Spleen (tissue), 11 donors: ENCODE data around the gene BAIAP2L2. TPM values are rescaled to one million over a fixed set of nuclear protein-coding genes. Genes with fewer than 3 reads are reported as not detected.

Source experiments
- DNase-seq: peaks from one replicate; pipeline ENCODE4 v3.0.0-alpha.2; 2020
- H3K27ac ChIP-seq, 8 donors: fragments of 200-600 bp; sonication (generic) in 7 of 8; 1 replicate in 4 of 8; 2 replicates in 4 of 8; pipeline versions ENCODE4 v1.5.0 to v1.8.0; 2016 to 2021; ENCODE audit warnings: inconsistent platforms in 4 of 8, mild to moderate bottlenecking in 4 of 8, moderate library complexity in 1 of 8
- H3K27me3 ChIP-seq, 7 donors: fragments of 200-600 bp; sonication (generic) in 6 of 7; replicated peaks in 1 of 7; 1 replicate in 4 of 7; 2 replicates in 3 of 7; pipeline versions ENCODE4 v1.5.0 to v1.8.0; 2016 to 2021; ENCODE audit warnings: inconsistent platforms in 3 of 7, mild to moderate bottlenecking in 1 of 7
- H3K36me3 ChIP-seq, 6 donors: fragments of 200-600 bp; sonication (generic) in 5 of 6; 1 replicate in 4 of 6; 2 replicates in 2 of 6; pipeline versions ENCODE4 v1.5.0 to v1.8.0; 2016 to 2021; ENCODE audit warnings: inconsistent platforms in 2 of 6
- H3K4me1 ChIP-seq, 6 donors: fragments of 200-600 bp; sonication (generic) in 5 of 6; 1 replicate in 3 of 6; 2 replicates in 3 of 6; pipeline versions ENCODE4 v1.5.0 to v1.8.0; 2016 to 2021; ENCODE audit warnings: inconsistent platforms in 3 of 6
- H3K4me3 ChIP-seq, 8 donors: fragments of 200-600 bp; sonication (generic) in 7 of 8; 1 replicate in 4 of 8; 2 replicates in 4 of 8; pipeline versions ENCODE4 v1.5.0 to v1.8.0; 2016 to 2021; ENCODE audit warnings: inconsistent platforms in 4 of 8, mild to moderate bottlenecking in 4 of 8, moderate library complexity in 2 of 8
- H3K9me3 ChIP-seq, 8 donors: fragments of 200-600 bp; sonication (generic) in 7 of 8; 1 replicate in 4 of 8; 2 replicates in 4 of 8; pipeline versions ENCODE4 v1.5.0 to v1.8.0; 2016 to 2021; ENCODE audit warnings: inconsistent platforms in 4 of 8
- CTCF ChIP-seq, 11 experiments: fragments of 200-600 bp in 7 of 11; fragments of 450-650 bp in 4 of 11; sonication (generic) in 4 of 11; IDR thresholded peaks in 8 of 11; conservative IDR thresholded peaks in 3 of 11; 1 replicate in 7 of 11; 2 replicates in 4 of 11; pipeline versions ENCODE4 v1.4.0 to v1.8.0; 2016 to 2021; ENCODE audit warnings: antibody characterized with exemption in 11 of 11, inconsistent platforms in 4 of 11, mild to moderate bottlenecking in 1 of 11
- POLR2A ChIP-seq, 3 donors: fragments of 450-650 bp; IDR thresholded peaks; one replicate each; pipeline ENCODE4 v1.5.1; 2017; ENCODE audit warnings: antibody characterized with exemption in 3 of 3, mild to moderate bottlenecking in 1 of 3
- POLR2AphosphoS5 ChIP-seq, 3 donors: sonication (generic); formaldehyde crosslinking; IDR thresholded peaks; one replicate each; pipeline ENCODE4 v1.5.1; 2017; ENCODE audit warnings: antibody characterized with exemption in 3 of 3
- WGBS, 5 donors: extraction: QIAGEN DNeasy Blood & Tissue Kit in 3 of 5; methylation state at CpG; one replicate each; pipeline versions ENCODE4 v1.1.5 to v1.1.7; 2013 to 2018; 5-methylcytosine and 5-hydroxymethylcytosine counted together
- intact Hi-C: fragments of 100-400 bp; cut with DNase I; formaldehyde crosslinking; loops from one replicate; pipeline ENCODE4 v1.15.0; 2023; ENCODE audit warnings: low total_unique reads
- polyA plus RNA-seq, 3 donors: library from polyadenylated mRNA; stranded (reverse); fragments of 200-250 nt; gene quantifications; one replicate each; pipeline ENCODE4 v1.2.1, GENCODE V29; 2013
- total RNA-seq, 7 donors: library from RNA; depleted of rRNA in 3 of 7; stranded (reverse); fragments of >200 nt in 3 of 7; fragmentation: NEBNext Ultra II Directional in 4 of 7; extraction: Animal tissue kit (Norgen Biotek cat#: 25700) in 4 of 7; gene quantifications; one replicate each; pipeline versions ENCODE4 v1.1.0 to v1.2.1, GENCODE V29; 2016 to 2021
- donor health status: healthy with polysubstance abuse.
- donor health status: DM: no; HTN: no; CAD: no; lungs with moderate emphysema.
- donor health status: DM: no; HTN: no; CAD: no.
- donor health status: Bipolar disorder and iron deficiency.
- donor health status: healthy.
- donor health status: DM: no; HTN: no; CAD: no.
- donor health status: DM: yes; HTN: yes; CAD: no.

Gene BAIAP2L2
- total and polyA plus RNA-seq, 10 donors: 0.37 to 3.0 (median 0.91) TPM

GRCh38 chr22:38043151-38044039, 67.1 kb downstream of the BAIAP2L2 start:
- 90 to 92% (median 91%) methylated on average over 16 of the region's 16 CpGs for WGBS, 5 donors
- no peak for DNase-seq
- no peaks in the 10 kb centered on the region for H3K36me3 ChIP-seq
- intact Hi-C loops: no loop called here
- peaks cover 0 to 17% (median 0%) of the 10 kb centered on the region in 7 donors for H3K27me3 ChIP-seq
- H3K4me1 ChIP-seq: peaks cover 0 to 17% (median 4%) of the 10 kb centered on the region in 6 donors
- no peaks in the 10 kb centered on the region for H3K9me3 ChIP-seq
- TF ChIP-seq POLR2AphosphoS5 (IDR thresholded peaks at IDR 0.05) (no peak), POLR2A (IDR thresholded peaks at IDR 0.05) (no peak), CTCF (IDR thresholded peaks at IDR 0.05 in 8 of 11, conservative IDR thresholded peaks at IDR 0.05 in 3 of 11) (no peak)
- no peak overlapping the region for H3K27ac ChIP-seq
- no peak overlapping the region for H3K4me3 ChIP-seq

DNA sequence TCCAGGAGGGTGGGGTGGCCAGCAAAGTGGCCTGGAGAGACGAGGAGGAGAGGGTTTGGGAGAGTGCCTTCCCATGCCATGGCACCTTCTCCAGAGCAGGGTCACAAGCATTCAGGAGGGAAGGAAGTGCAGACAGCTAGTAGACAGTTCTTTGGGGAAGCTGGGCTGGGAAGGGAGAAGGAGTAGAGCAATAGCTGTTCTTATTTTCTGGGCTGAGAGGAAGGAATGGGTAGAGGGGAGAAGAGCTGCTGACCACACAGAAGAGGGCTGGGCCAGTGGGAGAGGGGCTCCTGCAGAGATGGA, 68.0 kb downstream of the BAIAP2L2 start:
- DNase-seq: no peak
- Histone ChIP-seq H3K27me3 (peaks cover 0 to 17% (median 0%) of the 10 kb centered on the region in 7 donors), H3K36me3 (no peaks in the 10 kb centered on the region), H3K9me3 (no peaks in the 10 kb centered on the region), H3K4me3 (no peak overlapping the region), H3K4me1 (peaks cover 0 to 17% (median 4%) of the 10 kb centered on the region in 6 donors), H3K27ac (peak overlapping the region in 1 of 8 donors; percentile 31)
- intact Hi-C loops: no loop called here
- TF ChIP-seq POLR2AphosphoS5 (IDR thresholded peaks at IDR 0.05) (no peak), CTCF (IDR thresholded peaks at IDR 0.05 in 8 of 11, conservative IDR thresholded peaks at IDR 0.05 in 3 of 11) (no peak)
- WGBS, 5 donors: 13 to 43% (median 21%) methylated on average over 1 of the region's 1 CpG

DNA sequence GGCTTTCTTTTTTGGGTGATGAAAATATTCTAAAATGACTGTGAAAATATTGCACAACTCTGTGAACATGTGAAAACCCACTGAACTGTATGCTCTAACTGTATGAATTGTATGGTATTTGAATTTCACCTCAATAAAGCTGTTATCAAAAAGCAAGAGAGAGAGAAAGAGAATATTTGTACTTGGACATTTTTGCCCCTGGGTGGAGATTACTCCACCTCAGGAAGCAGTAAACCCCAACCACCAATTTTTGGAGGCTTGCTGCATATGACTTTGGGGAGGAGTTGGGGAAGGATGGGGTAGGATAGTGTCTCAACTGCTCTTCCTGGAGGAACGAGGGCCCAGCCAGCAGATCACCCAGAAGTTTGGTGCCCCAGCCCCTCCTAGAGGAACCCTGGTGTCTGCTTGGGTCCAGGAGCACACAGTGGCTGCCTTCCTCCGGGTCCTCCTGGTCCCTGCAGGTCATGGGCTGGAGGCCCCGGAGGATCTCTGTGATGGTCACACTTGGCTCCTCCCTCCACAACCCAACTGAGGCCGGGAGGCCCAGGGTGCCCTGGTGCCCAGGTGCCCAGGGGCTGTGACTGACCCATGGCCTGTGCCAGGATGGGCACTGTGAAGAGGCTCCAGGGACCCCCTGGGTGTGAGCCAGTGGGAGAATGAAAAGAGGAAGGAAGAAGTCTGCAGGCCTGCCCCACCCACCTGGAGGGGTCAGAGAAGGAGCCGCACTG, 68.6 kb downstream of the BAIAP2L2 start:
- DNase-seq: no peak
- Histone ChIP-seq H3K27me3 (peaks cover 0 to 17% (median 0%) of the 10 kb centered on the region in 7 donors), H3K4me3 (no peak overlapping the region), H3K9me3 (no peaks in the 10 kb centered on the region), H3K36me3 (no peaks in the 10 kb centered on the region), H3K27ac (peak overlapping the region in 1 of 8 donors; percentile 31), H3K4me1 (peaks cover 0 to 17% (median 4%) of the 10 kb centered on the region in 6 donors)
- intact Hi-C loops: no loop called here
- TF ChIP-seq POLR2A (IDR thresholded peaks at IDR 0.05): no peak
- no peak for TF ChIP-seq POLR2AphosphoS5 (IDR thresholded peaks at IDR 0.05)
- TF ChIP-seq CTCF (IDR thresholded peaks at IDR 0.05 in 8 of 11, conservative IDR thresholded peaks at IDR 0.05 in 3 of 11): no peak
- 36 to 47% (median 39%) methylated on average over 4 to 5 of the region's 5 CpGs for WGBS, 5 donors
